GM13977 (cell line): ENCODE data around the gene VASP.
A peak's percentile ranks its signal among the peaks of the same experiment; 100 is the strongest.
"Not testable (repeated sequence)": the region's sequence is repeated elsewhere in the genome, so short reads cannot be mapped to it uniquely, and the experiment has no call there.

Experiments used
- DNase-seq: peaks from one replicate; pipeline ENCODE4 v3.0.0; 2012; ENCODE audit warnings: low spot score
- in situ Hi-C: fragments of 300-500 bp; cut with MboI; formaldehyde crosslinking; loops from one replicate; pipeline ENCODE4 v1.12.0; 2022; ENCODE audit warnings: low sequenced_read_pairs, low pct_unique_long_range_greater_than_20kb, mixed read lengths, inconsistent platforms; ENCODE audit not compliant: unreplicated experiment
- TF ChIP-seq, protein P1 (sequence below): IDR thresholded peaks from 2 replicates; pipeline ENCODE4 v1.5.1; 2012; ENCODE audit warnings: mild to moderate bottlenecking, control low read depth; ENCODE audit not compliant: insufficient read depth; ENCODE audit errors: extremely low read depth, missing control alignments

The VASP gene

DNA sequence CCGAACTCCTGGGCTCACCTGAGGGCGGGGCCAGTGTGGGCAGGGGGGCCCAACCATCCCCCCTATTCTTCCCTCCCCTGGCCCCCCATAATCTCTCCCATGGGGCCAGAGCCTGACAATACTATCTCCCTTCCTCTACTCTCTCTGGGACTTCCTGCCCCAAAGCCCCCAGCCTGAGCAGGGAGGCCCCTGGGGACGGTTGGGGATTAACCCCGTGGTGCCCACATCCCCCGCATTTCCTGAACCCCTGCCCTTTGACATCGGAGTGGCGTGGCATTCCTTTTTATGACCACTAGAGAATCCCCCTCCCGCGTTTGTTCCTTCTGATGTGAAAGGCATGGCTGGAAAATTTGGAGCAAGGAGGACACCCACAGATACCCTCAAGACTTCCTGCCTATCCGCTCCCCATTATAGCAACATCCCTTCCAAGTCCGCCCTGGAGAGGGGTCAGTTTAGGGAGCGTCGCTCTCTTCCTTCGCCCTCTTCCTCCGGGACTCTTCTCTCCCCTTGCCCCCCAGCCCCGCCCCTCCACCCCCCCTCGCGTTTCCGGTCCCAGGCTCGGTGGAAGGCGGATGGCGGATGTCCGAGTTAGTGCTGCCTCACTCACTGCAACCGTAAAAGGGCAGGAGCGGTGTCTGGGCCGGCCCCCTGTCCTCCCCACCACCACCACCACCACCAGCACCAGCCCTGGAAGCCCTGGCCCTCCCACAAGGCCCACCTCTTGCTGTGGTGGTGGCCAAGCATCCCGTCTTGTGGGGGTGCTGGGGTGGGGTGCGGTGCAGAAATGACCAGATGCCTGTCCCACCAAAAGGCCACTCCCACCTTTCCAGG is 1.8 kb downstream of the VASP start:
- in situ Hi-C loops: no loop called here
- TF ChIP-seq, protein P1, sequence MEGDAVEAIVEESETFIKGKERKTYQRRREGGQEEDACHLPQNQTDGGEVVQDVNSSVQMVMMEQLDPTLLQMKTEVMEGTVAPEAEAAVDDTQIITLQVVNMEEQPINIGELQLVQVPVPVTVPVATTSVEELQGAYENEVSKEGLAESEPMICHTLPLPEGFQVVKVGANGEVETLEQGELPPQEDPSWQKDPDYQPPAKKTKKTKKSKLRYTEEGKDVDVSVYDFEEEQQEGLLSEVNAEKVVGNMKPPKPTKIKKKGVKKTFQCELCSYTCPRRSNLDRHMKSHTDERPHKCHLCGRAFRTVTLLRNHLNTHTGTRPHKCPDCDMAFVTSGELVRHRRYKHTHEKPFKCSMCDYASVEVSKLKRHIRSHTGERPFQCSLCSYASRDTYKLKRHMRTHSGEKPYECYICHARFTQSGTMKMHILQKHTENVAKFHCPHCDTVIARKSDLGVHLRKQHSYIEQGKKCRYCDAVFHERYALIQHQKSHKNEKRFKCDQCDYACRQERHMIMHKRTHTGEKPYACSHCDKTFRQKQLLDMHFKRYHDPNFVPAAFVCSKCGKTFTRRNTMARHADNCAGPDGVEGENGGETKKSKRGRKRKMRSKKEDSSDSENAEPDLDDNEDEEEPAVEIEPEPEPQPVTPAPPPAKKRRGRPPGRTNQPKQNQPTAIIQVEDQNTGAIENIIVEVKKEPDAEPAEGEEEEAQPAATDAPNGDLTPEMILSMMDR: no peak
- DNase-seq: peak; percentile 90

DNA sequence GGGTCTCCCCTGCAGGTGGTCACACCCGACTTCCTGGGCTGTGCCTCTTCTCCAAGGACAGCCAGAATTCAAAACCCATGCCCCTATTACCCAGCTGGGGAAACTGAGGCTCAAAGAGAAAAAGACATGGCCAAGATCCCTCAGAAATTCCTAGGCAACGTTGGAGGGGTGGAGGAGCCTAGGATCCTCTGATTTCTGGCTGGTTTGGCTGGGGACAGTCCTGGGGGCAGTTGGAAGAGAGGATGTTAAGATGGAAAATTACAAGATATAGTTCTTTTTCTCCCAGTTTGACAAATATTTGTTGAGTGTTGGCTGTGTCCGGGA is 2.4 kb downstream of the VASP start:
- TF ChIP-seq, protein P1: no peak
- in situ Hi-C loops: no loop called here
- no peak for DNase-seq

DNA sequence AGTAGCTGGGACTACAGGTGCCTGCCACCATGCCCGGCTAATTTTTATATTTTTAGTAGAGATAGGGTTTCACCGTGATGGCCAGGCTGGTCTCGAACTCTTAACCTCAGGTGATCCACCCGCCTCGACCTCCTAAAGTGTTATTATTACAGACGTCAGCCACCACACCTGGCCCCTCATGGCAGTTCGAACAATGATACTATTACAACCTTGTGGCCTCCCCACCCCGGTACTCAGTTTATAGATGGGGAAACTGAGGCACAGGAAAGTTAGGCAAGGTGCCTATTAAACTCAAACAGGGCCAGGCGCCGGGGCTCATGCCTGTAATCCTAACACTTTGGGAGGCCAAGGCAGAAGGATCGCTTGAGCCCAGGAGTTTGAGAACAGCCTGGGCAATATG is 3.1 kb downstream of the VASP start:
- in situ Hi-C loops: not testable (repeated sequence)

DNA sequence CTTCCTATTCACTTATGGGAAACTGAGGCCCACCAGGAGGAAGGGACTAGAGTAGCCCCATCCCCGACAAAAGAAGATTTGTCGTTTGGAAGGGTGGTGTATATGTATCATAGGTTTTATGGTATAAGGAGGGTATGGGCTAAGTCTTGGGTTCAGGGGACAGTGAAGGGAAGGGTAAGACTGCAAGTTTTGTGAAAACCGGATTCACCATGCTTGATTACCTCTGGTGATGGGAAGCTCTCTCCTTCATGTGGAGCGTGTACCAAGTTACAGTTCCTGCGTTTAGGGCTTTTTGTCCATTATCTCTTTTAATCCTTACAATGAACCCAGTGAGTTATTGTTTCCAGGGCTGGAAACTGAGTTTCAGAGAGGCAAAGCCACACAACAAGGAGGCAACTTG is 3.8 kb downstream of the VASP start:
- TF ChIP-seq, protein P1: no peak
- in situ Hi-C loops: no loop called here
- no peak for DNase-seq

More for the DNA sequence above, 3.1 kb downstream of the VASP start:
- not testable (repeated sequence) for DNase-seq

DNA sequence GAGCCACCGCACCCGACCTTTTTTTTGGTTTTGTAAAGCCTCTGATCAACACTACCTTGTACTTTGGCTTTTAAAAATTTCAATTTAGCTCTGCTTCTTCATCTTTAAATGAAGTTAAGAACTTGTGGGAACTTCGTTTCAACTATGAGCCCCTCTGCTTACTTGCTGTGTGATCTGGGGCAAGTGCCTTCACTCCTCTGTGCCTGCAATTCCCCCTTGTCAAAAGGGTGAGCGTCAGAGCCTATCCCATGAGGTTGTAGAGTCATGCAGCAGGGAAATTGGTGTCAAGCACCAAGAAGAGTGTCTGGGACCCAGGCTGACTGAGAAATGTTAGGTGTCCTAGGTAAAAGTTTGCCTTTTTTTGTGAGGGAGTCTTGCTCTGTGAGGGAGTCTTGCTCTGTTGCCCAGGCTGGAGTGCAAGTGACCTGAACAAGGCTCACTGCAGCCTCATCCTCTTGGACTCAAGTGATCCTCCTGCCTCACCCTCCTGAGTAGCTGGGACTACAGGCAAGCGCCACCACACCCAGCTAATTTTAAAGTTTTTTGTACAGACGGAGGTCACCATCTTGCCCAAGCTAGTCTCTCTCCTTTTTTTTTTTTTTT is 5.7 kb downstream of the VASP start:
- DNase-seq: no peak
- in situ Hi-C loops: no loop called here
- TF ChIP-seq, protein P1: no peak

DNA sequence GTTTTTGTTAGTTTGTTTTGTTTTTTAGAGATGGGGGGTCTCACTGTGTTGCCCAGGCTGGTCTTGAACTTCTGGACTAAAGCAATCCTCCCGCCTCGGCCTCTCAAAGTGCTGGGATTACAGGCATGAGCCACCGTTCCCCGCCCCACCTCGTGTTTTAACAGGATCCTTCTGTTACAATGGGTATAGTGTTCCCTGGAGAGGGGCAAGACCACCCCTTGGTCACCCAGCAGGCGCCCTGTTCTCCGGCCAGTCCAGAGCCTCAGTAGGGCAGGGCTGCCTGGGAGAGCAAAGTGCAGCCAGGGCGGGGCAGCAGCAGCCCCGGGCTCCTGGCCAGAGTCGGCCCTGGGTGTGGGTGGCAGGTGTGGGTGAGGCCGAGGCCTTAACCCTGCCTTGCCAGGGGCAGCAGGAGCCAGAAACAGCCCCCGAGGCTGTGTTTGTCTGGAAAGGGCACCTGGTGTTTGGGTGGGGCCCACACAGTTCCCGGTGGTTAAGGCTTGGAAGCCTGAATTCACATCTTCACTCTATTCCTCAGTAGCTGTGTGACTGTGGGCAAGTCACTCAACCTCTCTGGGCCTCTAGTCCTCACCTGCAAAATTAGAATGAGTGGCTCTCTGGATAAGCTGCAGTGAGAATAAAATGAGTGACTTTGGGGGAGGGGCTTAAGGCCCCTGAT is 7.2 kb downstream of the VASP start:
- no peak for DNase-seq
- in situ Hi-C loops: no loop called here
- TF ChIP-seq, protein P1: no peak
